B cell (primary cell): ENCODE measurements around the gene SP6. TPM values are rescaled to one million over a fixed set of nuclear protein-coding genes. Genes with fewer than 3 reads are reported as not detected.
A peak's percentile ranks its signal among the peaks of the same experiment; 100 is the strongest.

Source experiments
- ATAC-seq: fragments of 200-7000 bp; cut with Tn5 transposase; one replicate; pipeline ENCODE4 v1.10.0; 2021; ENCODE audit warnings: low read depth, mild to moderate bottlenecking, moderate number of reproducible peaks, moderate library complexity
- CTCF ChIA-PET: fragments of 350-600 bp; sonication (Branson Sonifier 250); formaldehyde crosslinking; loops from one replicate; lab custom pipeline; 2021; ENCODE audit warnings: antibody characterized with exemption, inconsistent platforms; lab: Charles Lee
- POLR2A ChIA-PET: fragments of 350-600 bp; sonication (Branson Sonifier 250); formaldehyde crosslinking; loops from one replicate; lab custom pipeline; 2021; ENCODE audit warnings: antibody characterized with exemption; lab: Charles Lee
- DNase-seq: peaks from one replicate; pipeline ENCODE4 v3.0.0; 2013
- H2AFZ ChIP-seq: 2 replicates; pipeline ENCODE4 v1.6.1; 2012; ENCODE audit warnings: mild to moderate bottlenecking, low read depth, low read length; ENCODE audit not compliant: insufficient read depth, poor library complexity, severe bottlenecking
- H3K27ac ChIP-seq, 2 donors: 1 replicate in 1 of 2; 2 replicates in 1 of 2; pipeline ENCODE4 v1.5.1; 2012 to 2013; ENCODE audit warnings: low read length in 2 of 2, mild to moderate bottlenecking in 2 of 2, moderate library complexity in 1 of 2
- H3K27me3 ChIP-seq, 4 experiments: fragments of 200-600 bp in 1 of 4; sonication (generic) in 1 of 4; replicated peaks in 1 of 4; 1 replicate in 2 of 4; 2 replicates in 2 of 4; pipeline versions ENCODE4 v1.6.1 to v1.7.0; 2013 to 2016; ENCODE audit warnings: low read length in 3 of 4, mild to moderate bottlenecking in 2 of 4, mixed read lengths in 1 of 4, moderate library complexity in 1 of 4; ENCODE audit not compliant: insufficient read depth in 4 of 4, control insufficient read depth in 3 of 4; ENCODE audit errors: control extremely low read depth in 1 of 4
- H3K36me3 ChIP-seq, 2 experiments: replicated peaks in 1 of 2; 1 replicate in 1 of 2; 2 replicates in 1 of 2; pipeline versions ENCODE4 v1.6.1 to v1.7.1; 2013; ENCODE audit warnings: low read length in 1 of 2; ENCODE audit not compliant: insufficient read depth in 2 of 2, control insufficient read depth in 1 of 2; ENCODE audit errors: control extremely low read depth in 1 of 2, extremely low read depth in 1 of 2
- H3K4me1 ChIP-seq, 2 donors: fragments of 200-600 bp in 1 of 2; sonication (generic) in 1 of 2; 1 replicate in 1 of 2; 2 replicates in 1 of 2; pipeline versions ENCODE4 v1.5.1 to v1.6.1; 2013 to 2017; ENCODE audit warnings: low read length in 2 of 2; ENCODE audit not compliant: control insufficient read depth in 2 of 2, insufficient read depth in 2 of 2
- H3K4me2 ChIP-seq: replicated peaks from 2 replicates; pipeline ENCODE3; 2012; ENCODE audit warnings: mild to moderate bottlenecking, low read depth, low read length; ENCODE audit not compliant: poor library complexity, severe bottlenecking
- H3K4me3 ChIP-seq, 5 experiments: fragments of 200-600 bp in 1 of 5; sonication (generic) in 1 of 5; 1 replicate in 3 of 5; 2 replicates in 2 of 5; pipeline versions ENCODE4 v1.5.1 to v1.7.0; 2011 to 2016; ENCODE audit warnings: low read length in 4 of 5, mild to moderate bottlenecking in 4 of 5, low read depth in 2 of 5, control low read depth in 1 of 5, moderate library complexity in 1 of 5; ENCODE audit not compliant: insufficient read depth in 1 of 5; ENCODE audit errors: control extremely low read depth in 1 of 5, extremely low read depth in 1 of 5
- H3K79me2 ChIP-seq: fragments of 200-600 bp; sonication (generic); one replicate; pipeline ENCODE4 v1.6.0; 2016; ENCODE audit warnings: low read length; ENCODE audit not compliant: control insufficient read depth, insufficient read depth
- H3K9ac ChIP-seq: fragments of 200-600 bp; sonication (generic); 2 replicates; pipeline ENCODE4 v1.6.1; 2017; ENCODE audit warnings: mild to moderate bottlenecking, low read length, moderate library complexity
- H3K9me3 ChIP-seq, 3 donors: one replicate each; pipeline versions ENCODE4 v1.6.1 to v1.7.1; 2013; ENCODE audit warnings: low read length in 2 of 3; ENCODE audit not compliant: control insufficient read depth in 2 of 3, insufficient read depth in 1 of 3; ENCODE audit errors: control extremely low read depth in 1 of 3
- H4K20me1 ChIP-seq: 2 replicates; pipeline ENCODE4 v1.6.0; 2012; ENCODE audit warnings: mild to moderate bottlenecking, low read length; ENCODE audit not compliant: insufficient read depth, control insufficient read depth, poor library complexity, severe bottlenecking
- H3K27ac Mint-ChIP-seq: one replicate; pipeline ENCODE4 v1.8.0; 2021; ENCODE audit warnings: mixed read lengths
- H3K27me3 Mint-ChIP-seq: one replicate; pipeline ENCODE4 v1.8.0; 2021; ENCODE audit warnings: mixed read lengths
- H3K4me1 Mint-ChIP-seq: one replicate; pipeline ENCODE4 v1.8.0; 2021; ENCODE audit warnings: mixed read lengths
- H3K4me3 Mint-ChIP-seq: one replicate; pipeline ENCODE4 v1.8.0; 2021; ENCODE audit warnings: mixed read lengths
- H3K9me3 Mint-ChIP-seq: one replicate; pipeline ENCODE4 v1.8.0; 2022; ENCODE audit warnings: mixed read lengths; ENCODE audit not compliant: insufficient read depth
- CTCF ChIP-seq: fragments of 200-600 bp; IDR thresholded peaks from one replicate; pipeline ENCODE4 v1.8.0; 2022; ENCODE audit warnings: antibody characterized with exemption, mild to moderate bottlenecking
- EZH2 ChIP-seq: IDR thresholded peaks from 2 replicates; pipeline ENCODE4 v1.6.1; 2012; ENCODE audit warnings: borderline replicate concordance, low read depth, mild to moderate bottlenecking, moderate library complexity, low read length; ENCODE audit not compliant: insufficient read depth, poor library complexity, severe bottlenecking
- WGBS: methylation state at CpG from one replicate; pipeline ENCODE4 v1.1.5; 2013; ENCODE audit warnings: missing lambda C conversion rate; ENCODE audit not compliant: insufficient coverage; 5-methylcytosine and 5-hydroxymethylcytosine counted together
- intact Hi-C: fragments of 100-400 bp; cut with micrococcal nuclease; formaldehyde crosslinking; loops from one replicate; pipeline ENCODE4 v1.10.0; 2022
- polyA plus RNA-seq: library from polyadenylated mRNA; depleted of rRNA; stranded (reverse); fragments of >200 nt; gene quantifications from 2 replicates; pipeline ENCODE4 v1.2.3, GENCODE V29; 2012
- total RNA-seq, 2 donors: library from RNA; stranded (reverse); fragments of 120-200 nt in 1 of 2; gene quantifications; 1 replicate in 1 of 2; 2 replicates in 1 of 2; pipeline versions ENCODE4 v1.2.3 to v1.2.4, GENCODE V29; 2013 to 2022

SP6 gene
- total and polyA plus RNA-seq, 2 donors (not counting 1 experiment from before 2014, with no cell fraction given) = 0.04 TPM; not detected in 1

GRCh38 chr17:47831934-47832327 is 19.0 kb downstream of the SP6 start:
- peaks cover 0 to 27% of the 10 kb centered on the region in 2 experiments for H3K36me3 ChIP-seq
- POLR2A ChIA-PET = interaction anchor here (0.6 to 1.6 kb wide), 5 partner anchors 9 to 745 kb away, joined by 4 to 15 read pairs (median 8); partner anchors contain the start of genes OSBPL7, SCRN2 and SP2
- Mint-ChIP-seq H3K27me3 (no peaks in the 10 kb centered on the region), H3K9me3 (no peaks in the 10 kb centered on the region), H3K27ac (peak overlapping the region; percentile 89), H3K4me3 (peak overlapping the region; percentile 92), H3K4me1 (peaks cover 25% of the 10 kb centered on the region)
- H3K9me3 ChIP-seq = no peaks in the 10 kb centered on the region
- H3K4me2 ChIP-seq = peak overlapping the region; percentile 95
- DNase-seq = no peak
- TF ChIP-seq CTCF (no peak), EZH2 (no peak)
- CTCF ChIA-PET = interaction anchor here (0.6 to 2.1 kb wide), 10 partner anchors 9 to 118 kb away, joined by 3 to 15 read pairs (median 4); partner anchors contain the start of gene SCRN2
- peak overlapping the region; percentile 69 to 81 for H3K27ac ChIP-seq
- intact Hi-C loops = loop anchor here (1.0 to 2.0 kb wide), 4 partner anchors 9 to 139 kb away; partner anchors contain the start of genes CDK5RAP3, OSBPL7 and SCRN2
- H3K4me3 ChIP-seq = peak overlapping the region; percentile 70 to 97 (median 96)
- peak overlapping the region; percentile 93 for H2AFZ ChIP-seq
- 26% methylated on average over 5 of the region's 7 CpGs for WGBS
- ATAC-seq = no peak
- H4K20me1 ChIP-seq = peaks cover 13% of the 10 kb centered on the region
- peak overlapping the region; percentile 80 for H3K9ac ChIP-seq
- H3K4me1 ChIP-seq = peaks cover 19 to 21% of the 10 kb centered on the region in 2 donors
- no peaks in the 10 kb centered on the region for H3K27me3 ChIP-seq
- H3K79me2 ChIP-seq = peaks cover 46% of the 10 kb centered on the region
